ENCODE measurements around the gene PRDM16.

DNA sequence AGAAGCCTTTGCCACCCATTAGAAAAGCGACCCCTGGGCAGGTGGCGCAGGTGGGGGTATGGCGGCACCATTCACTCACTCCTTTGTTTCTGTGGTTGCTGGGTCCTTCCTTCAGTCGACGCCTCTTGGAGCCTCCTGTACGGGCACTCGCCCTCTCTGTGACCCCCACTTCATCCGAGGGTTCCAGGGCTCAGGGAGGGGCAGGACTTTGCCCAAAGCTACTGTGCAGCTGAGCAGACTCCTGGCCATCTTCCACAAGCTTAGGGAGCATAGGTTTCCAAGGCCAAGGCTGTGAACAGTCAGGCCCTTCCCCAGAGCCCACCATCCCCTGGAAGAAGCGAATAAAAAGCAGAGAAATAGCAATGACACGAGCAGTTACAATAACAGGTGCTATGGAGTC, 194.8 kb downstream of the PRDM16 start:
- TF ChIP-seq, protein P1, sequence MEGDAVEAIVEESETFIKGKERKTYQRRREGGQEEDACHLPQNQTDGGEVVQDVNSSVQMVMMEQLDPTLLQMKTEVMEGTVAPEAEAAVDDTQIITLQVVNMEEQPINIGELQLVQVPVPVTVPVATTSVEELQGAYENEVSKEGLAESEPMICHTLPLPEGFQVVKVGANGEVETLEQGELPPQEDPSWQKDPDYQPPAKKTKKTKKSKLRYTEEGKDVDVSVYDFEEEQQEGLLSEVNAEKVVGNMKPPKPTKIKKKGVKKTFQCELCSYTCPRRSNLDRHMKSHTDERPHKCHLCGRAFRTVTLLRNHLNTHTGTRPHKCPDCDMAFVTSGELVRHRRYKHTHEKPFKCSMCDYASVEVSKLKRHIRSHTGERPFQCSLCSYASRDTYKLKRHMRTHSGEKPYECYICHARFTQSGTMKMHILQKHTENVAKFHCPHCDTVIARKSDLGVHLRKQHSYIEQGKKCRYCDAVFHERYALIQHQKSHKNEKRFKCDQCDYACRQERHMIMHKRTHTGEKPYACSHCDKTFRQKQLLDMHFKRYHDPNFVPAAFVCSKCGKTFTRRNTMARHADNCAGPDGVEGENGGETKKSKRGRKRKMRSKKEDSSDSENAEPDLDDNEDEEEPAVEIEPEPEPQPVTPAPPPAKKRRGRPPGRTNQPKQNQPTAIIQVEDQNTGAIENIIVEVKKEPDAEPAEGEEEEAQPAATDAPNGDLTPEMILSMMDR (IDR thresholded peaks at IDR 0.05) = no peak
- TF ChIP-seq EZH2 (IDR thresholded peaks at IDR 0.05; ENCODE audit: borderline replicate concordance, insufficient read depth, low read depth, low read length, poor library complexity, severe bottlenecking) = no peak
